GM12875 (cell line): ENCODE data around the gene PANK4.

Experiments
- H3K4me3 ChIP-seq: one replicate; pipeline ENCODE4 v1.5.1; 2011; ENCODE audit warnings: low read depth, low read length, control low read depth
- CTCF ChIP-seq: IDR thresholded peaks from 2 replicates; pipeline ENCODE4 v1.5.1; 2011; ENCODE audit warnings: low read depth, mild to moderate bottlenecking, control low read depth, inconsistent platforms, low read length, moderate library complexity, borderline replicate concordance; ENCODE audit not compliant: insufficient read depth

PANK4 gene

GRCh38 chr1:2567083-2567679 lies 40.8 kb upstream of the PANK4 start:
- H3K4me3 ChIP-seq, result no peak overlapping the region
- TF ChIP-seq CTCF, result no peak

GRCh38 chr1:2566101-2567045 lies 40.0 kb upstream of the PANK4 start:
- TF ChIP-seq CTCF, result no peak
- no peak overlapping the region for H3K4me3 ChIP-seq

GRCh38 chr1:2564815-2565374 lies 38.5 kb upstream of the PANK4 start:
- no peak for TF ChIP-seq CTCF
- H3K4me3 ChIP-seq, result no peak overlapping the region

- TF ChIP-seq CTCF, result no peak
- H3K4me3 ChIP-seq, result no peak overlapping the region
Measured at GRCh38 chr1:2564006-2564814, 37.8 kb upstream of the PANK4 start.

- no peak for TF ChIP-seq CTCF
- H3K4me3 ChIP-seq, result no peak overlapping the region
Measured at GRCh38 chr1:2563205-2563604, 36.8 kb upstream of the PANK4 start.

- no peak overlapping the region for H3K4me3 ChIP-seq
- TF ChIP-seq CTCF, result peak; percentile 79
Measured at GRCh38 chr1:2561898-2562895, 35.8 kb upstream of the PANK4 start.
